GM10248 (cell line): ENCODE measurements around the gene NODAL.

Experiments
- CTCF ChIA-PET: fragments of 300-600 bp; sonication (Branson Sonifier 250); formaldehyde crosslinking; extraction: SDS; loops from one replicate; lab custom pipeline; 2021; ENCODE audit warnings: antibody characterized with exemption; lab: Yijun Ruan, JAX
- POLR2A ChIA-PET: fragments of 350-650 bp; sonication (Branson Sonifier 250); formaldehyde crosslinking; extraction: SDS; loops from one replicate; lab custom pipeline; 2020; ENCODE audit warnings: antibody characterized with exemption; lab: Yijun Ruan, JAX
- DNase-seq: peaks from one replicate; pipeline ENCODE4 v3.0.0; 2012; ENCODE audit errors: extremely low spot score
- CTCF ChIP-seq: IDR thresholded peaks from 2 replicates; pipeline ENCODE4 v1.5.1; 2012; ENCODE audit warnings: mild to moderate bottlenecking, low read depth; ENCODE audit errors: extremely low read depth, missing control alignments, control extremely low read depth

NODAL gene

GRCh38 chr10:70465832-70466231, 24.4 kb upstream of the NODAL start:
- no peak for TF ChIP-seq CTCF
- ChIA-PET CTCF (interaction anchor here (1.2 kb wide), 1 partner anchor 102 kb away, joined by 3 read pairs; no protein-coding TSS in a partner anchor), POLR2A (no interaction called here)
- no peak for DNase-seq

- no peak for DNase-seq
- POLR2A ChIA-PET: no interaction called here
- CTCF ChIA-PET: no interaction called here
- TF ChIP-seq CTCF: no peak
These were observed 23.8 kb upstream of the NODAL start for GRCh38 chr10:70465278-70465677.

- POLR2A ChIA-PET: no interaction called here
- CTCF ChIA-PET: interaction anchor here (0.7 to 6.0 kb wide), 20 partner anchors 9 to 193 kb away, joined by 3 to 59 read pairs (median 9); partner anchors contain the start of gene PALD1
- no peak for DNase-seq
- TF ChIP-seq CTCF: no peak
These were observed 21.0 kb upstream of the NODAL start for GRCh38 chr10:70462349-70462984.

- ChIA-PET POLR2A (no interaction called here), CTCF (interaction anchor here (0.6 to 6.0 kb wide), 42 partner anchors 9 to 1150 kb away, joined by 3 to 59 read pairs (median 5); partner anchors contain the start of gene PALD1)
- TF ChIP-seq CTCF: peak; percentile 80
- peak; percentile 81 for DNase-seq
These were observed 20.2 kb upstream of the NODAL start for GRCh38 chr10:70461397-70462348.

- no peak for DNase-seq
- no peak for TF ChIP-seq CTCF
- CTCF ChIA-PET: interaction anchor here (1.3 to 6.0 kb wide), 9 partner anchors 7 to 95 kb away, joined by 4 to 59 read pairs (median 19); partner anchors contain the start of gene PALD1
- POLR2A ChIA-PET: no interaction called here
These were observed 18.5 kb upstream of the NODAL start for GRCh38 chr10:70459774-70460490.
